Omental fat pad (tissue), 4 donors: ENCODE results near the gene CELA1. TPM values are rescaled to one million over a fixed set of nuclear protein-coding genes. Genes with fewer than 3 reads are reported as not detected.

Experiments used
- ATAC-seq: fragments of 150-250 bp; one replicate; pipeline ENCODE4 v1.9.1; 2016; ENCODE audit warnings: mild to moderate bottlenecking, moderate library complexity; ENCODE audit not compliant: low FRiP score
- DNase-seq: peaks from one replicate; pipeline ENCODE4 v3.0.0-alpha.2; 2019; ENCODE audit warnings: low spot score
- total RNA-seq, 4 donors: library from RNA; depleted of rRNA; stranded (reverse); fragments of >200 nt; gene quantifications; one replicate each; pipeline ENCODE4 v1.1.0, GENCODE V29; 2016
- TF ChIP-seq, protein P1 (sequence below), 3 donors: fragments of 450-650 bp; IDR thresholded peaks; one replicate each; pipeline ENCODE4 v1.5.1; 2016 to 2017; ENCODE audit warnings: antibody characterized with exemption in 3 of 3, mild to moderate bottlenecking in 3 of 3, moderate library complexity in 2 of 3

Gene CELA1
- total RNA-seq, 4 donors from 2014 or later, result not detected

DNA sequence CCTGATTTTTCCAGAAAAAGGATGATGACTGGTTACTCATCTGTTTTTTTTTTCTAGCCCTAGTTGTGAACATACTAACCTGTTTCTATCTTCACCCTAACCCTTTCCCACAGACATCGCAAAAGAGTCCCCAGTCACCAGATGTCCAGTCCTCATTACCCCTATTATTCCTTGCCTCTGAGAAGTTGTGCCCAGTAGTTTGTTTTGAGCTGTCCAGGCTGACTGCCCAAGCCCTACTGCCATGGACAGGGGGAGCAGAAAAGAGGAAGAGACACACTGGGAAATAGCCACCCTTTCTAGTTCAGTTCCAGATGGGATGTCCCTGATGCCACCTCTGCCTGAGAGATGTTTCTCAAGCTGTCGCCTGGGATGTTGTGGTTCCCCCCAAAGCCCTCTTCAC lies 13.8 kb upstream of the CELA1 start:
- TF ChIP-seq, protein P1, sequence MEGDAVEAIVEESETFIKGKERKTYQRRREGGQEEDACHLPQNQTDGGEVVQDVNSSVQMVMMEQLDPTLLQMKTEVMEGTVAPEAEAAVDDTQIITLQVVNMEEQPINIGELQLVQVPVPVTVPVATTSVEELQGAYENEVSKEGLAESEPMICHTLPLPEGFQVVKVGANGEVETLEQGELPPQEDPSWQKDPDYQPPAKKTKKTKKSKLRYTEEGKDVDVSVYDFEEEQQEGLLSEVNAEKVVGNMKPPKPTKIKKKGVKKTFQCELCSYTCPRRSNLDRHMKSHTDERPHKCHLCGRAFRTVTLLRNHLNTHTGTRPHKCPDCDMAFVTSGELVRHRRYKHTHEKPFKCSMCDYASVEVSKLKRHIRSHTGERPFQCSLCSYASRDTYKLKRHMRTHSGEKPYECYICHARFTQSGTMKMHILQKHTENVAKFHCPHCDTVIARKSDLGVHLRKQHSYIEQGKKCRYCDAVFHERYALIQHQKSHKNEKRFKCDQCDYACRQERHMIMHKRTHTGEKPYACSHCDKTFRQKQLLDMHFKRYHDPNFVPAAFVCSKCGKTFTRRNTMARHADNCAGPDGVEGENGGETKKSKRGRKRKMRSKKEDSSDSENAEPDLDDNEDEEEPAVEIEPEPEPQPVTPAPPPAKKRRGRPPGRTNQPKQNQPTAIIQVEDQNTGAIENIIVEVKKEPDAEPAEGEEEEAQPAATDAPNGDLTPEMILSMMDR (IDR thresholded peaks at IDR 0.05), result no peak
- ATAC-seq (no peak), DNase-seq (no peak)

DNA sequence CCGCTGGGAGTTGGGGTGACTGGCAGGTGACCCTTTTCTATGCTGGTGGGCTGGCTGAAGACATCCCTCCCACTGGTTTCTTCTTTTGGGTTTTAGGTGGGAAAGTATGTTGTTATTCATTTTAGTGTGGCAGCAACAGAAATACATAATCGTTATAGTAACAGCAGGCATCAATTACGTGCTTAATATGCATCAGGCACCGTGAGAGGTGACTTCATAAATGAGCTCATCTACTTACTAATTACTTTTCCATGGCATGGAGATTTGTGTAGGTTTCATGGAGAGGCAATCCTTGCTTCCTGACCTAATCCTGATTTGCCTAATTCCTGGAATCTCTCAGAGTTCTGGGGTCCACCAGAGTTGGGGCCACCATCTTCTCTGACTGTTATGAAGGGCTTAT lies 13.4 kb upstream of the CELA1 start:
- no peak for DNase-seq
- ATAC-seq, result no peak
- TF ChIP-seq, protein P1 (IDR thresholded peaks at IDR 0.05), result no peak

GRCh38 chr12:51358496-51358895 lies 12.0 kb upstream of the CELA1 start:
- TF ChIP-seq, protein P1 (IDR thresholded peaks at IDR 0.05), result no peak
- DNase-seq (no peak), ATAC-seq (no peak)

GRCh38 chr12:51357374-51358047 lies 11.0 kb upstream of the CELA1 start:
- TF ChIP-seq, protein P1 (IDR thresholded peaks at IDR 0.05), result no peak
- no peak for ATAC-seq
- no peak for DNase-seq

DNA sequence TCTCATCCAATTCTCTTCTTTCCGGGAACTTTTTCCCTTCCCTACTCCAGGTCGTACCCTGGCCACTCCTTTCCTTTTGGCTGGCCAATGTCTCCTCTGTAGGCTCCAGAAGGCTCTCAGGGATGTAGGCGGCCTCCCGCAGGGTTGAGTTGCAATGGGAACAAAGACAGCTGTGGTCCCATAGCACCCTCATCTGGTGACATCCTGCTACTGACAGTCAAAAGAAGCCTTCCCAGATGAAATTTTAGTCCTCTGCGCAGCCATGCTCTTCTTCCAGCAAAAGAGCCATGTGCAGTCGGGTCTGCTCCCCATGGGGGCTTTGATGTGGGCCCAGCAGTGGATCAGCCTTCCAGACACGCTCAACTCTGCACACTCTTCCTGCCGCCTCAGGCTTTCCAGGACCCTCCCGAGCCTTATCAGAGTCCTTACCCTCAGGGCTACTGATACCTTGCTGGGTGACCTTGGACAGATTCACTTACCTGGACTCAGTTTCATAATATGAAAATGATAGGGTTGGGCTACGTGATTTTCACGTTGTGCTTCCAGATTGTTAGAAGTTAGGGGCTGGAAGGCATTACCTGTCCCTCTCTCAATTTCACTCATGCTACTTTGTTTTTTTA lies 5.5 kb upstream of the CELA1 start:
- ATAC-seq, result no peak
- TF ChIP-seq, protein P1 (IDR thresholded peaks at IDR 0.05), result no peak
- no peak for DNase-seq

DNA sequence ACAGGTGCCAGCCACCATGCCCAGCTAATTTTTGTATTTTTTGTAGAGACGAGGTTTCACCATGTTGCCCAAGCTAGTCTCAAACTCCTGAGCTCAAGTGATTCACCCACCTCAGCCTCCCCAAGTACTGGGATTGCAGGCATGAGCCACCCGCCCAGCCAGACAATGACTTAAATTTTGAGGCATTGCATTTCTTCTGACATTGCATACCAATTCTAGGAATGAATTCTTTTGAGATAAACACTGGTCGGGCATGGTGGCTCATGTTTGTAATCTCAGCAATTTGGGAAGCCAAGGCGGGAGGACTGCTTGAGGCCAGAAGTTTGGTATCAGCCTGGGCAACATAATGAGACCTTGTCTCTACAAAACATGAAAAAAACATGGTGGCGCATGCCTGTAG lies 2.5 kb upstream of the CELA1 start:
- ATAC-seq (no peak), DNase-seq (no peak)
- TF ChIP-seq, protein P1 (IDR thresholded peaks at IDR 0.05), result no peak

DNA sequence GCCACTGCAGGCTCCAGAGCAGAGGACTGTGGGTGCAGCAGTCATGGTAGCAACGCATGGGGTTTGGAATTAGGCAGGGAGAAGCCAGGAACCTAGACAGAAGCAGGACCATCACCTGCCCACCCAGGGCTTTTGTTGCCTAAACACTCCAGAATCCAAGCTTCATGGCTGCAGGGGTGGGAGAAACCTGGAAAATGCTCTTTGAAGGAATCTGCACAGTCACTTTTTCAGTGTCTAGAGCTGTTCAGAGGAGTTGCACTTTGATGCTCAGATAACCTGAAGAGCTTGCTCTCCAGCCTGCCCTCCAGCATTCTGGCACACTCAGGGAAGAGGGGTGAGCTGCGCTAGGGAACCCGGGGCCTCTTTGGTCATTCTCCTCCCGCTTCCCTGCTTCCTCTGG lies 1.6 kb upstream of the CELA1 start:
- no peak for DNase-seq
- no peak for ATAC-seq
- TF ChIP-seq, protein P1 (IDR thresholded peaks at IDR 0.05), result no peak
